ENCODE measurements around the gene ANAPC10.

DNA sequence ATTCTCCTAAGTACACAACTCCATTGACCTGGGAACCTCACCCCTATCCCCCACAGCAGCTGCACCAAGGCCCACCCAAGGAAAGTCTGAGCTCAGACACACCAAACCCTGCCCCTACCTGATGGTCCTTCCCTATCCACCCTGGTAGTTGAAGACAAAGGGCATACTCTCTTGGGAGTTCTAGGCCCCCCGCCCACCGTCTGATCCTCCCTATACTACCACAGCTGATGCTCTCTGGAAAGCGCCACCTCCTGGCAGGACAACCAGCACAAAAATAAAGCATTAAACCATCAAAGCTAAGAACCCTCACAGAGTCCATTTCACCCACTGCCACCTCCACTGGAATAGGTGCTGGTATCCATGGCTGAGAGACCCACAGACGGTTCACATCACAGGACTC, 83.6 kb downstream of the ANAPC10 start:
- TF ChIP-seq, protein P1, sequence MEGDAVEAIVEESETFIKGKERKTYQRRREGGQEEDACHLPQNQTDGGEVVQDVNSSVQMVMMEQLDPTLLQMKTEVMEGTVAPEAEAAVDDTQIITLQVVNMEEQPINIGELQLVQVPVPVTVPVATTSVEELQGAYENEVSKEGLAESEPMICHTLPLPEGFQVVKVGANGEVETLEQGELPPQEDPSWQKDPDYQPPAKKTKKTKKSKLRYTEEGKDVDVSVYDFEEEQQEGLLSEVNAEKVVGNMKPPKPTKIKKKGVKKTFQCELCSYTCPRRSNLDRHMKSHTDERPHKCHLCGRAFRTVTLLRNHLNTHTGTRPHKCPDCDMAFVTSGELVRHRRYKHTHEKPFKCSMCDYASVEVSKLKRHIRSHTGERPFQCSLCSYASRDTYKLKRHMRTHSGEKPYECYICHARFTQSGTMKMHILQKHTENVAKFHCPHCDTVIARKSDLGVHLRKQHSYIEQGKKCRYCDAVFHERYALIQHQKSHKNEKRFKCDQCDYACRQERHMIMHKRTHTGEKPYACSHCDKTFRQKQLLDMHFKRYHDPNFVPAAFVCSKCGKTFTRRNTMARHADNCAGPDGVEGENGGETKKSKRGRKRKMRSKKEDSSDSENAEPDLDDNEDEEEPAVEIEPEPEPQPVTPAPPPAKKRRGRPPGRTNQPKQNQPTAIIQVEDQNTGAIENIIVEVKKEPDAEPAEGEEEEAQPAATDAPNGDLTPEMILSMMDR (conservative IDR thresholded peaks at IDR 0.05), result no peak
- TF ChIP-seq ZFX (IDR thresholded peaks at IDR 0.05), result no peak
